ENCODE data around the gene PPP4R4. TPM values are rescaled to one million over a fixed set of nuclear protein-coding genes. Genes with fewer than 3 reads are reported as not detected.
"Not testable (repeated sequence)": the region's sequence is repeated elsewhere in the genome, so short reads cannot be mapped to it uniquely, and the experiment has no call there.

The PPP4R4 gene
- total RNA-seq, 1 donor from 2014 or later, result 0.16 TPM

DNA sequence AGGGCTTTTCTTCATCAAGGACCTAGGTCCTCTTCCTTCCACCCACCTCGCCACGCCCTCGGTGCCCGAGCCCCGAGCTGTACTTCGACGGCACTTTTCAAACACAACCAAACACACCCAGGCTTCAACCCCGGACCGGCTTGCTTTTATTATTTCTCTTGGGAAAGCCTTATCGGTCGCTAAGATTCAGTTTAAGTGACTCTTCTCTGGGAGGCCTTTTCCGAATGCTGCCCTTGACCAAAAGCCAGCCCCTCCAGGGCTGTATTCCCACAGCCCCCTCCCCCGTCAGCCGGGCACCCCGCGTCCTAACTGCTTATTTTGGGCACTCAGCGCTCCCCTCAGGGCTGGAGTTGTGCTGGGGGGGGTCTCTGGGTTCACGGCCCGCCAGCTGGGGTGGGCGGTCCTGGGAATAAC is 644 bp upstream of the PPP4R4 start:
- ATAC-seq, result no peak
- intact Hi-C loops (cut with DNase I), result no loop called here

DNA sequence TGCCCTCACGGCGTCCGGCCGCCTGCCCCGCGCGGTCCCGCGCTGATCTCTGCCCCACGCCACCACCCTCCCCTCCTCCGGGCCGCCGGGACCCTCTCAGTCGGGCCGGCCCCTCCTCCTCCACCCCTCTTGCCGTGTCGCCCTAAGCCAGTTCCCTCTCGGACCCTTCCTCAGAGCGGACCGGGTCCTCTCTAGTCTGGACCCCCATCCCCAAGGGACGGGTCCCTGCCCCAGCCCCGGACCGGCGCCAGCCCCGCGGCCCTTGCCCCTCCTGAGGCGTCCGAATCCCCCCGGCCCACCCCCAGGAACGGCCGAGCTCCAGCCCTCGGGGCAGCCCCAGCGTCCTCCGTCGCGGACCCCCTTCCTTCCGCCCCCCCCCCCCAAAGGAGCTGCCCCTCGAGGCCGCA is 485 bp downstream of the PPP4R4 start:
- intact Hi-C loops (cut with DNase I), result no loop called here
- DNase-seq (ENCODE audit: missing footprints), result no peak
- no peak for ATAC-seq

More for the DNA sequence above, 644 bp upstream of the PPP4R4 start:
- DNase-seq (ENCODE audit: missing footprints), result no peak

GRCh38 chr14:94175011-94175745 is 1.1 kb downstream of the PPP4R4 start:
- ATAC-seq (no peak), DNase-seq (ENCODE audit: missing footprints) (peak; percentile 66)
- intact Hi-C loops (cut with DNase I), result no loop called here

- intact Hi-C loops (cut with DNase I), result no loop called here
- DNase-seq (ENCODE audit: missing footprints), result no peak
- ATAC-seq, result no peak
Measured at GRCh38 chr14:94175747-94176146, 1.6 kb downstream of the PPP4R4 start.

GRCh38 chr14:94176808-94177207 is 2.7 kb downstream of the PPP4R4 start:
- intact Hi-C loops (cut with DNase I), result no loop called here
- ATAC-seq (no peak), DNase-seq (ENCODE audit: missing footprints) (no peak)

GRCh38 chr14:94177806-94178205 is 3.7 kb downstream of the PPP4R4 start:
- ATAC-seq, result no peak
- DNase-seq (ENCODE audit: missing footprints), result no peak
- intact Hi-C loops (cut with DNase I), result no loop called here

GRCh38 chr14:94179244-94179643 is 5.1 kb downstream of the PPP4R4 start:
- intact Hi-C loops (cut with DNase I), result no loop called here
- no peak for DNase-seq (ENCODE audit: missing footprints)
- no peak for ATAC-seq

DNA sequence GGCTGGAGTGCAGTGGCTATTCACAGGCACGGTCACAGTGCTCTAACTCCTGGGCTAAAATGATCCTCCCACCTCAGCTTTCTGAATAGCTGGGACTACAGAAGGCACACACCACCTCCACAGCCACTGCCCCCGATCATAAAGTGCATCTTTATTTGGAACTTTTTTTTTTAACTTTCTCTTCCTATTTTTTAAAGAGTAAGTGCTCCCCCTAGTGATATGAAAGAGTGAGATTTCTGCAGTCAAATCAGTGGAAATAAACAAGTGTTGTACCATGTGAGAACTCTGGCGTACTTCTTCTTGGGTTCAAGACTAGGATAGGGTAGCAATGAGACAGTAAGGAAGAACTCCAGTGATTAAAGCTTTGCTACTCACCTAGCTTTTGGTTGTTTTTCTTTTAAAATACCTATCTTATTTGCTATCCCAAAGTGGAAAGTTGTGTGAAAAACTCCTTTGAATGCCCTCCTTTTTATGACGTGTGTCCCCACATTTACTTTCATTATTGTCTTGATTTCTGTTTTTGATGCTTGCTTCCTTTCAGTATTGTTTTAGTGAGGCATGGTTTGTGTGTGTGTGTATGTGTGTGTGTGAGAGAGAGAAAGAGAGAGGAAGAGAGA is 6.6 kb downstream of the PPP4R4 start:
- peak; percentile 65 for ATAC-seq
- DNase-seq (ENCODE audit: missing footprints), result no peak
- intact Hi-C loops (cut with DNase I), result loop anchor here (2.0 to 5.0 kb wide), 2 partner anchors 48 to 144 kb away; no protein-coding TSS in a partner anchor

GRCh38 chr14:94181835-94182234 is 7.7 kb downstream of the PPP4R4 start:
- no peak for DNase-seq (ENCODE audit: missing footprints)
- intact Hi-C loops (cut with DNase I), result loop anchor here (2.0 to 5.0 kb wide), 2 partner anchors 50 to 145 kb away; no protein-coding TSS in a partner anchor
- ATAC-seq, result no peak

DNA sequence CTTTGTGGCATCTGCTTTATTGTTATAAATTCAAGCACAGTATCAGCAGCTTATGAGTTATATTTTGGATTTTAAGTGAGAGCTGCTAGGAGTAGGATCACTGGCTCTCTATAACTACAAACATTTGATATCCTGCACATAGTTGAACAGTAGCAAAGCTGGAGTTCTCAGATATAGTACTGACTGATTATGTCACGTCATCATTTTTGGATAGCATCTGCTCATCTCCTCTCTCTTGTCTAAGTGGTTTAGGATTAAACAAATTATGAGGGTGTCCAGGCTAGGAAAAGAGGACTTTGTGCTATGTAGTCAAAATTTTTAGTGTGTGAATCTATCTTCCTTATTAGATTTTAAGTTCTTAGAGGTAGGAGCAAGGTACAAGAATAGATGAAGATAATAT is 18.4 kb downstream of the PPP4R4 start:
- intact Hi-C loops (cut with DNase I), result no loop called here
- no peak for DNase-seq (ENCODE audit: missing footprints)
- no peak for ATAC-seq

DNA sequence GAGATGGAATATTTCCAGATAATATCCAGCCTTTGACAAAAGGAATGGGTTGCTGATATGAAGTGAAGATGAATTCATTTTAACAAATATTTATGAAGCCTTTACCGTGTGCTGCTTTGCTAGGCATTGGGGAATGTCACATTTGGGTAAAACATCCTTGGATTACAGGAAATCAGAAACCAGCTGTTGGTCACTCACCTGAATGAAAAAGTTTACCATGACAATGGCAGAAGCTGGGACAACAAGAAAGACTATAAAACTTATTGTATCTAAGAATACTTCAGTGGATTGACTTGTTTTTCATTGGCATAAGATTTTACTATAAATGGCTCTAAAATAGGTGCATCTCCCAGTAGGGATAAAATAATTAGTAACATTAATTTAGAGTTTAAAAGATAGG is 19.7 kb downstream of the PPP4R4 start:
- ATAC-seq (no peak), DNase-seq (ENCODE audit: missing footprints) (no peak)
- intact Hi-C loops (cut with DNase I), result no loop called here

DNA sequence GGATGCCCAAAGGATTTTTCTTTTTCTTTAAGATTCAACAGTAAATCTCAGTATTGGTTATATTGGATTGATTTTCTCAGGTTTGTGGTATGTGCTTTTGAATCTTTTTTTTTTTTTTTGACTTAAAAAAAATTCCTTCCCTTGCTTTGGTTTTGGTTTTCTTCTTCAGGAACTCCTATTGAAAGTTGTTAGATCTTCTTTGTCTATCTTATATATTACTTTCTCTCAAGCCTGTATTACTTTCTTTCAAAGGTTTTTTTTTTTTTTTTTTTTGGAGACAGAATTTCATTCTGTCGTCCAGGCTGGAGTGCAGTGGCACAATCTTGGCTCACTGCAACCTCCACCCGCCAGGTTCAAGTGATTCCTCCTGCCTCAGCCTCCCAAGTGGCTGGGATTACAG is 21.9 kb downstream of the PPP4R4 start:
- DNase-seq (ENCODE audit: missing footprints) (no peak), ATAC-seq (no peak)
- intact Hi-C loops (cut with DNase I), result no loop called here

- ATAC-seq (no peak), DNase-seq (ENCODE audit: missing footprints) (no peak)
- intact Hi-C loops (cut with DNase I), result no loop called here
Measured at GRCh38 chr14:94203473-94204210, 29.5 kb downstream of the PPP4R4 start.

DNA sequence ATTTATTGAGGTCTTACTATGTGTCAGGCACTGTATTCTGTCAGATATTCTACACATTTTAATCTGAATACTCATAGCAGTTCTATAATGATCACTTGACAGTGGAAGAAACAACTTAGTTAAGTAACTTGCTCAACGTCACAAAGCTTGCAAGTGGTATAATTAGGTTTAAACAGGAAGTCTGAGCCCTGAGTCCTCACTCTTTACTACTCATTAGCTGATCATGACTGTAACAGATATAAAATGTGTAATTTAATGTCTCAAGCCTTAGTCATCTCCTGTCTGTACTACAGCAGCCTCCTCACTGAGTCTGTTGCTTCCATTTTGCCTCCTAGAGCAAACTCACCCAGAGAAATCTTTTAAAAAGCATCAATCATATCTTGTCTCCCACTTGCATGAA is 38.9 kb downstream of the PPP4R4 start:
- intact Hi-C loops (cut with DNase I), result no loop called here
- no peak for ATAC-seq
- no peak for DNase-seq (ENCODE audit: missing footprints)

DNA sequence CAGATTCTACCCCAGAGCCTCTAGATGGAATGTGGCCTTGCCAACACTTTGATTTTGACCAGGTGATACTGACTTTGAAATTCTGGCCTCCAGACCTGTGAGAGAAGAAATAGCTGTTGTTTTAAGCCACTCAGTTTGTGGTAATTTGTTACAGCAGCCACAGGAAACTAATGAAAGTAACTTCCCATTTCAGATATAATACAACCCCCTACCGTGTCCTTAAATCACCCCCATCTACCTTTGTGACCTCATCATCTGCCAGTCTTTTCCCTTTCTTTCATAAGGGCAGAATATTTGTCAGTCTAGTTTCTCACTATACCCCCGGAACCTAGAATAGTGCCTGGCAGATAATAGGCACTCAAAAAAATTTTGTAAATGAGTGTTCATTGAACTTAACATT is 39.6 kb downstream of the PPP4R4 start:
- ATAC-seq (no peak), DNase-seq (ENCODE audit: missing footprints) (no peak)
- intact Hi-C loops (cut with DNase I), result no loop called here

GRCh38 chr14:94217116-94217515 is 43.0 kb downstream of the PPP4R4 start:
- ATAC-seq, result no peak
- DNase-seq (ENCODE audit: missing footprints), result no peak
- intact Hi-C loops (cut with DNase I), result no loop called here

DNA sequence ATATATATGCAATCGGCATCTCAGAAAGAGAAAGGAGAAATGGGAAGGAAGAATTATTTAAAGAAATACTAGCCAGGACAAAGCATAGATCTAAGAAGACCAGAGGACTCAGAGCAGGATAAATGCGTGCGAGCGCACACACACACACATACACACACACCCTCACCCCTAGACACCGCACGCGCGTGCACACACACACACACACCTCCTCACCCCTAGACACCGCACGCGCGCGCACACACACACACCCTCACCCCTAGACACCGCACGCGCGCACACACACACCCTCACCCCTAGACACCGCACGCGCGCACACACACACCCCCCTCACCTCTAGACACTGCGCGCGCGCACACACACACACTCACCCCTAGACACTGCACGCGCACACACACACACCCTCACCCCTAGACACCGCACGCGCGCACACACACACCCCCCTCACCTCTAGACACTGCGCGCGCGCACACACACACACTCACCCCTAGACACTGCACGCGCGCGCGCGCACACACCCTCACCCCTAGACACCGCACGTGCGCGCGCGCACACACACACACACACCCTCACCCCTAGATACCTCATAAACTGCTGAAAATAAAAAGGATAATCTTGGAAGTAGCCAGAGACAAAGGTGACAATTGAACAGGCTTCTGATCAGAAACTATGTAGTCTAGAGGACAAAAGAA is 44.2 kb downstream of the PPP4R4 start:
- DNase-seq (ENCODE audit: missing footprints); intact Hi-C loops (cut with DNase I); ATAC-seq: not testable (repeated sequence)

DNA sequence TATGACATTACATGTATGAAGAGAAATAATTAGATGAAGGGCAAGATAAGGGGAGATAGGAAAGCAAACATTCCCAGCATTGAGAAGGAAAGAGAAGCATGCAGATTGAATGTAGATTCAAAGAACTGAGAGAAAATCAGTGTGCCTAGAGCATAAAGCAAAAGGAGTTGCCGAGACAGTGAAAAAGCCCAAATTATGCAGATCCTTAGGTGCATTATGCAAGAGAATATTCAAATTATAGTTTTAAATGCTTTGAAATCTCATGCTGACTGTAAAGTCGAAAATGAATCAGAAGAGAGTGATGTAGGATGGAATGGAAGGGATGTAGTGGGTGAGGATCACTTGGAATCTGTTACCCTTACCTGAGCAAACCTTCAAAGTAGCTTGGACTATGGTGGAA is 49.9 kb downstream of the PPP4R4 start:
- intact Hi-C loops (cut with DNase I), result no loop called here
- DNase-seq (ENCODE audit: missing footprints) (no peak), ATAC-seq (no peak)
